Daoy (cell line): ENCODE data around the gene GNPDA1. TPM values are rescaled to one million over a fixed set of nuclear protein-coding genes. Genes with fewer than 3 reads are reported as not detected.

Source experiments
- DNase-seq: peaks from one replicate; pipeline ENCODE4 v3.0.0-alpha.2; 2015; ENCODE audit warnings: low read depth
- total RNA-seq: library from RNA; depleted of rRNA; stranded (reverse); fragments of >200 nt; shearing (Covaris generic); gene quantifications from 2 replicates; pipeline ENCODE4 v1.2.3, GENCODE V29; 2014

Gene GNPDA1
- total RNA-seq, 1 experiment from 2014 or later: 43.5 TPM

DNA sequence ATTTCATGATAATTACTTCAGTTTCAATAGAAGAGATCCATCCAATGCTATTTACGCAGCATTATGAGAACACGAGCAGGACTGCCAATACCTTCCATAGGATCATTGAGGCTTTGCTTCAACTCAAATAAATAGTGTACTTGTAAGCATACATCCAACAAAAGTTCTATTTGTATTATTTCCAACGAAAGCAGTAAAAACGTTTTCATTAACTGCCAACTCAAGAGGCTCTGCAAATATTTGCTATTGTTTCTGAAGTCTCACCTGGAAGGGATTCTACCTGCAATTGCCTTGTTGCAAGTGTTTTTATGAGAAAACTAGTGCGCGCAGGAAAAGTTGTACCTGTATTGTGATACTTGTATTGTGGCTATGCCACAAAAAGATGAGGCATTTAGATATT is 11.0 kb upstream of the GNPDA1 start:
- DNase-seq: no peak

DNA sequence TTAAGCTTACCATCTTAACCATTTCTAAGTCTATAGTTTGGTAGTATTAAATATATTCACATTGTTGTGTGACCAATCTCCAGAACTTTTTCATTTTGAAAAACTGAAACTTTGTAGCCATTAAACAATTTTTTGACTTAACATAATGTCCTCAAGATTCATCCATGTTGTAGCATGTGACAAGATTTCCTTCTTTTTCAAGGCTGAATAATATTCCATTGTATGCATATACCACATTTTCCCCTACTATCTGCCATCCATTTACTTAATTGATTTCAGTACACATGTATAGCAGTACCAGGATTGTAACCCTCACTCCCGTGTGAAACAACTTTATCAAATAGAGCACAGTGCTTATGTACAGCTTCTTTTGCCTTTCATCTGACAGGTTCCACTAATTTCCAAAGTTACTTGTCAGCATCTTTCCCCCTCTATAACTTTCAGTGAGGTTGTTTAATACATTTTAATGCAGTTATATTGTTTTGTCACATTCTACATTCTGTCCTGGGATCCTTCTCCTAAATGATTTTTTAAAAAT is 7.4 kb upstream of the GNPDA1 start:
- DNase-seq: no peak

DNA sequence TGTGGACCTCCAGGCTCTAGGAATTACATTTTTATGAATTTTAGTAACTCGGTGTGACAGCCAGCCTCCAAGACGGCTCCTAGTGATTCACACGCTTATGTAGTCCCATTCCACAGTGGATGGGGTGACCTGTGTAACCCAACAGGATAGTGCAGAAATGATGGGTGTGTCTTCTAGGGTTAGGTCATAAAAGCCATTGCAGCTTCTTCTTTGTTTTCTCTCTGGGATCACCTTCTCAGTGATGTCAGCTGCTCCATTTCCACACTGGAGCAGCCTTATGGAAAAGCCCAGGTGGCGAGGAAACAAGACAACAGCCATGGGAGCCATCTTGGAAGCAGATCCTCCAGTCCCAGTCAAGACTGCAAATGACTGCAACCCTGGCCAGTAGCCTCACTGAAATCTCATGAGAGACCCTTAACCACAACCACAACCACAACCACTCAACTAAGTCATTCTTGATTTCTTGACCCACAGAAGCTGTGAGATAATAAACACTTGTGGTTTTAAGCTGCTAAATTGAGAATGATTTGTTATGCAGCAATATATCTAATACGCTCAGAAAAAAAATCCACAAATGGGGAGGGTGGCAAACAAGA is 5.1 kb upstream of the GNPDA1 start:
- peak; percentile 77 for DNase-seq

DNA sequence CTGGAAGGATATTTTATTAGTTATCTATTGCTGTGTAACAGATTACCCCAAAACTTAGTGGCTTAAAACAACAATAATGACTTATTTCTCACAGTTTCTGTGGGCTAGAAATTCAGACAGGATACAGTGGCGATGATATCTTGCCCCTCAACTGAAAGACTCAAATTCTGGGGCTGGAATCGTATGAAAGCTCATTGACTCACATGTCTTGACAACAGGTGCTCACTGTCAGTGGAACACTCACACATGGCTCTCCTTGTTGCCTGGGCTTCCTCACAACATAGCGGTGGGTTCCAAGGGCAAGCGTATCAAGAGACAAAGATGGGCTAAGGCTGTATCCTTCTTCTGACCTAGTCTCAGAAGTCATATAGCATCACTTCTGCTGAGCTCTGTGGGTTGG is 3.7 kb upstream of the GNPDA1 start:
- DNase-seq: no peak

DNA sequence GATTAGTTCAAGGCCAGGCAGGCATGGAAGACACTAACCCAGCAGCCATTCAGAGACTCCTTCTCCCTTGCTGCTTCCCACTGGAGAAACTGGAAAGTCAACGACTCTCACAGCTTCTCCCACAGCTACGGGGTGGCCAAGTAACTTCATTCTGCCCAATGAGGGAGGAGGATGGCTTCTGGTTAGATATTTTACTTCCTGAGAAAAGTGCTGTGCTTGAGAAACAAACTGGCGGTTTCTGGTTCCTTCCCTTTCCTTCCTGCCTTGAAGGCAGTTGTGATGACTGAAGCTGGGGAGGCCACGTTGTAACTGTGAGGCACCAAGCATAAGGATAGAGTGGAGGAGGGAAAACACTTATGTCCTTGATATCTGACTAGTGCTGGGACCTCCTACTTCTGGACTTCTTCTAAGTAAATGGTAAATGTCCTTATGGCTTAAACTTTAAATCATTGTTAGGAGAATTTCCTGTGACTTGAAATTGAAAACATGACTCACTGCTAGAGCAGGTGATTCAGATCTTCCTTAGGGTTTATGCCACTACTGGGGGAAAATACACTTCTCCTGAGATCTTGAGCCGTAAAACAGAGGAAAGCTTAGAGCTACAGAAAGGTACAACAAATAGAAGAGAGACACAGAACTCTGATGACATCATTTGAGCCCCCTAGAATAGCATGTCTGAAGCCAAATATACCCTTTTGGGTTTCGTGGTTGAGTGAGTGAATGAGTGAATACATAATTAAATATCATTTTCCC is 3.1 kb upstream of the GNPDA1 start:
- DNase-seq: peak; percentile 59

DNA sequence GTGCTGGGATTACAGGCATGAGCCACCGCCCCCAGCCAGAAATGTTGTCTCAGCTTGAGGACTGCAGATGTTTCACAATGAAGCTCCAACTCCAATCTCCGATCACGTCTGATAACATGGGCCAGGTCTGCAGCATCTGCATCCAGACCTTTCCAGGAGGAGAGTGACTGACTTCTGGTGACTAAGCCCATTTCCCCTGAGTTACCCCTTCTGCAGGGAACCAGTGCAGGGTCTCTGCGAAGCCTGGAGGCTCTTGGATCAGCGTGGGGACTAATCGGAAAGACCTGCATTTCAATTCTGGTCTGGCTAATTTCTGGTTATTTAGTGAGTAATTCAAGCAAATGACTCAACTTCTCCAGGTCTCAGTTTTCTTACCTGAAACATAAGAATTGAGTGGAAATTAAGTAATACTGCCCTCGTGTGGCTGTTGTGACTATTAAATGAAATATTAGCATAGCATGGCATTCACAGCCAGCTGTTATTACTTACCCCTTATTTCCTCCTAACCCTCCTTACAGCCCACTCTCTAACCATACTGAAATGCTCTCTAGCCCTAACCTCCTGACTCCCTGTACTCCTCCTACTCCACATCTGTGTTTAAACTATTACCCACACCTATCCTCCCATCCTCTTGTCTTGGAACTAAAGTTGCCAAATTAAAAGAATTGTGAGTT is 2.2 kb upstream of the GNPDA1 start:
- peak; percentile 48 for DNase-seq

DNA sequence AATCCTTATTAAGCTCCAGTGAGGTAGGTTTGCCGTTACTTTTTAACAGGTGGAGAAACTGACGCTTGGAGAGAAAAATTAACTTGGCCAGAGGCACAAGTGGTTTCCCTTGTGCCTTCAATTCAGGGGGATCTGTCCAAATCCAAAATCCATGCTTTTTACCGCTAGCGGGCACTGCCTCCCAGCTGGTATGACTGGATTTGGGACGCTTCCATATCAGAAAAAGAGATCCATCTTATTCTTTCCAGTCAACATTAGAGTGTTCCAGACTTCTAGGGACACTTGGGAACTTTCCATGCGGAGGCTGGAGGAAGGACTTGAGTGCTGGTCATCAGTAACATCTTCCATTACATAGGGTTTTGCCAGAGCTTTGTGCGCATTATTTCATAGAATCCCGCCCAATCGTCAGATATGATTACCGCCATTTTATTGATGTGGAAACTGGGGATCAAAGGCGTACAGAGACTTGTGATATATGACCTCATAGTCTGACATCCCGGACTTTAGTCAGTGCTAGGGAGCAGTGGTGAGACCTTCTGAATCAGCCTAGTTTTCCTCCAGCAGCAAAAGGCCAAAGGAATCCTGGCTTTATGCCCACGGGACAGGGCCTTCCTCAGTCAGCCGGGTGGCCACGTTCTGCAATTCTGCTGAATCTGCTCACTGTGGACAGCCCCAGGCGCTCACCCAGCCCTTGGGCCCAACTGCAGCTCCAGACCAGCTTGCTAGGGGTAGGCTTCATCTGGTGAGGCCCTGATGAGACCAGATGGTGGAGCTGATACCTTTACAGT is 1.1 kb upstream of the GNPDA1 start:
- DNase-seq: peak; percentile 36

DNA sequence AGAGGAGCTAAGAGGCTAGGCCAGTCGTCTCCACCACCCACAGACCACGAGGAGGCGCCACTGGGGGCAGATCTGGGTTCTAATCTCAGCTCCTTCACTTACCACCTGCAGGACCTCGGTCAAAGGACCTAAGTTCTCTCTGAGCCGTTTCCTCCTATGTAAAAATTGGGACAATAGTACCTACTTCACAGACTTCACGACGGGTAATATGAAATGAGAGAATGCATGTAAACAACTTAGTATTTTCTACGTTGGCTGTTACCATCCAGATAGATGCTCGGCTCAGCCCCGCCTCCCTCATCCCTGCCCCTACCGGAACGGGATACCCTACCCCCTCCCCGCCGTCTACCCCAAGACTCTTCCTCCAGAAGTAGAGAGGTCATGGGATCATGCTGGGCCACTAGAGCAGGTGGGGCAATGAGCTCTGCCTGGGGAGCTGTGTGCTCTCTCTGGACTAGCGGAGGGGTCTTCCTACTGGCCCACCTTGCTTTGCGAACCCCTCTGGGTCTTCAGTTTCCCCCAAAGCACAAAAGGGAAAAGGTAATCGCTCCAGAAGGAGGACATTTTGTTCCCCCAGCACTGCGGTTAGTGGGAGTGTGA is 541 bp downstream of the GNPDA1 start:
- DNase-seq: peak; percentile 45

DNA sequence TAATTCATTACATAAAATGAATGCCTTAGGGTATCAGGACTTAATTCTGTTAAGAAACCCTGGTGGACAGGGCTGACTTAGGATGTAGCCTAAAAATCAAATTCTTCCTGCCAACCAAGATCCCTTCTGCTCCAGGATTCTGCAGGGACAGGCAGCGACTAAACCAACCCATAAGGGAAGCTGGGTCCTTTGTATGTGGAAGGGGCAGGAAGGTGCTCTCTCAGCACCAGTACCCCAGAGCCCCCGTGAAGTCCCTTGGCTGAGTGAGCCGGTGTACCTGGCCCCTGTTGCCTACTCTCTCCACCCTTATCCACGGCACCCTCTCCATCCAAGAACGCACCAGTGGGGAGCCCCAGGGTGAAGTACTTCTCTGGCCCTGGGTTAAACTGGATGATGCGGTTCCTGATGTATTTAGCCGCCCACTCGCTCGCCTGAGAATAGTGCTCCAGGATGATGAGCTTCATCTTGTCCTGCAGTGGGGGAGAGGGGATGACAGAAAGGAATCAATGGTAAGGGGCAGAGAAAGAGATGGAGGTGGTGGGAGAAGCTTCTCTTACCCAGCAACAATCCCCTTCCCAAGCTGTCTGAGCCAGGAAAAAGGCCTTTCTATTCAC is 1.1 kb downstream of the GNPDA1 start:
- no peak for DNase-seq

DNA sequence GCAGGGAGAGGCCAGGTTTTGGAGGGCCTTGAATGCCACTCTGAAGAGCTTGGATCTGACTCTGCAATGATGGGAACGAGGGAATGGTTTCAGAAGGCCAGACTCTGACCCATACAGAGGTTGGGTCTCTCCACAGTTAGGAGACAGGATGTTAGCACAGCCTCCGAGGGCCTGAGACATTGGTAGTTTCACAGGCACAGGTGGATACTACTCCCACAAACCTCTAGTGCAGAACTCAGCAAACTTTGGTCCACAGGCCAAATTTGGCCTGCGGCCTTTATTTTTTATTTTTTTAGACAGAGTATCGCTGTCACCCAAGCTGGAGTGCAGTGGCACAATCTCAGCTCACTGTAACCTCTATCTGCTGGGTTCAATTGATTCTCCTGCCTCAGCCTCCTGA is 2.9 kb downstream of the GNPDA1 start:
- no peak for DNase-seq

DNA sequence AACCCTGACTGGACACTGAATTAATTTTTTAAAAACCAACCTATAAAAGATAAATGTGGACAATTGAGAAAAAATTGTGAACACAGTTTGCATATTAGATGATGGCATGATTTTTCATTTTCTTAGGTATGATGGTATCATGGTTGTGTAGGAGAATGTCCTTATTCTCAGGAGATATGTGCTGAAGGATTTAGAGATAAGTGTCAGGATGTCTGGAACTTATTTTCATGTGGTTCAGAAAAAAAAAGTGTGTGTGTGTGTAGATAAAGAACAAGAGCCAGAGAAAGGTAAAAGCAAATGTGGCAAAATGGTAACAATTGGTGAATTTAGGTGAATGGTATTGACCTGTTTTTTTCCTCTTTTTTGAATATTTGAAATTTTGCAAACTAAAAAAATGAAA is 4.0 kb downstream of the GNPDA1 start:
- no peak for DNase-seq

DNA sequence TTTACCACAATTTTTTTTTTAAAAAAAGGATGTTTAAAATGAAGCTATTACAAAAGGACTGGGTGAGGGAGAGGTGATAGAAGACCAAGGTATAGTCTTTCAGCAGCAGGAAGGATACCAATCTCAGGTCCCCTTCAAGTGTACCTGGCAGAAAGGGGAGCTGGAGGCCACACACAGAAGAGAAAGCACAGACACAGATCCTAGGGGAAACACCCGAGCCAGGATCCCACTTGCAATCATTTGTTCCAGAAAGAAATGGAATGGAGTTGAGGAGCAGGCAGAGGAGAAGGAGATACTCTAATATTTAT is 5.6 kb downstream of the GNPDA1 start:
- no peak for DNase-seq

DNA sequence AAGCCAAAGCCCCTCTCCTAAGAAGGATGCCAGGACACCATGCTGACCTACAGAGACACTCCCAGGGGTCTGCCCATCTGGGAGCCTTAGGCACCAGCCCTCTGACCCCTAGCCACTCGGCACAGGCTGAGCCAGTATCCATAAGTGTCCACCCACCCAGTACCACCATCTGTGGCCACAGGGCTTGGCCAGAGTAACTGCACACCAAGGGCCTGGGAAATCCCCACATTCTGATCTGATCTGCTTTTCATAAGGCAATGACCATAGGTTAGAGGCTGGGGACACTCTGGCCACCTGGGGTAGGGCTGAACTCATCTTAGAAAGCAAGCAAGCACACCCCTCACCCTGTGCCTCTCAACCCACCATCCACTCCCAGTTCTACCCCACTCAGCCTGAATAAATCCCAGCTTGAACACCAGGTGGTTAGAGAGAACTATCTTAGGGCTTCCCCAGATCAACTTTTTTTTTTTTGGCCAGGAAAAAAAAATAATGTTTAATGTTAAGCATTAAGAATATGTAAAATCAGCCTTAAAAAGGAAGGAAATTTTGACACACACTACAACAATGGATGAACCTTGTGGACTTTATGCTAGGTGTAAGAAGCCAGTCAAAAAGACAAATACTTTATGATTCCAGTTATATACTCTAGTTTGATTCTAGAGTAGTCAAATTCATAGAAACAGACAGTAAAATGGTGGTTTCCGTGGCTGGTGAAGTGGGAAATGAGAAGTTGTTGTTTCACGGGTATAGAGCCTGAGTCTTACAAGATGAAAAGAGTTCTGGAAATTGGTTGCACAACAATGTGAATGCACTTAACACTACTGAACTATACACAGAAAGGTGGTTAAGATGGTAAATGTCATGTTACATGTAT is 6.2 kb downstream of the GNPDA1 start:
- DNase-seq: no peak

DNA sequence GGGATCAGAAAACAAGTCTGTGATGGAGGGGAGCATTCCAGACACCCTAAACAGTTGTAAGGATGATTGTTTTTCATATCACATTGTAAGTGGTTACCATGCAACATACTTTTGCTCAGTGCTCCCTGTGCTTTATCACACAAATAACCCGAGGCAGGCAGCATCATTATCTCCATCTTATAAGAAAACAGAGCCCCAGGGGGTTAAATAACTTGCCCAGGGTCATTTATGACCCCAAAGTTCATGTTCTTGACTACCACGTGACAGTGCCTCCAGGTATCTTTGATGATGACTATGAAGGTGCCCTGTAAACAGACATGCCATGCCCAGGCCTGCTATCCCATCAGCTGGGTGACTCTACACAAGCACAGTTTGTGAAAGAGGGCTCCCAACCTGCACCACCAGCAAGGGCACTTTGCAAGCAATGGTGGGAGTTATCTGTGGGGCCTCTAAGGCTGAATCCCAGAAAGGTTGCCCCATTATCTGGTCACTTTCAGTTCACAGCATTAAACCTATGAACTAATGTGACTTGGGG is 9.5 kb downstream of the GNPDA1 start:
- no peak for DNase-seq

DNA sequence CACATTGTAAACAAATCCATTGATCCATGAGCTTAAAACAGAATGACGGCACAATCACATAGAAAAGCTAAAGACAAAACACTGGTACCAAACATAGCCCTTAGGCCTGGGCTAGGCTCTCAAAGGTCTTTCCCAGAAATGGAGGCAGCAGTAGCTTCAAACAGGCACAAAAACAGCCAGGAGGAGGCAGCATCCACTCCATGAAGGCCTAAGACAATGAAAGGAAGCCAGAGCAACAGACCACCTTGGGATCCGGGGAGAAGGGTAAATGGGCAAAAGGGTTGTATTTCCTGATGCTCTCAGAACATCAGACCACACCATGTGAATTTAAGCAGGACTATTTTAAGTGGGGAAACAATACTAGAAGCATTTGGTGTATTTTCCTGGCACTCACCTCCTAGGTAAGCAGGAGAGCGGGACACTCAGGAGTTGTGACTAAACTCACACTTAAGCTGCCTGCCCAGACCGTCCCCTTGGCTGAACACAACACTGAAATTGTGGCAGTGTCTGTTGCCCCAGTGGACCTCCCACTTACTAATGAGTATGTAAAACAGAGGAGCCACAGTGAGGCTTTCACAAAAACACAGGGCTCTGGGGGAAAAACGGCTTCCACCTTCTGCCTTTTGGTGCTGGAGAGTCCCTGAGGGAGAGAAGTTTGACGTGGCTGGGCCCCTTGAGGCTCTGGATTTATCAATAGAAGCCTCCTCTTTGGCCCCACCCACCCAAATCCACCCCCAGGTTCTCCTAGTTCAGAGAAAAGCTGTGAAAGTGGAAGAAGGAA is 11.9 kb downstream of the GNPDA1 start:
- DNase-seq: no peak

DNA sequence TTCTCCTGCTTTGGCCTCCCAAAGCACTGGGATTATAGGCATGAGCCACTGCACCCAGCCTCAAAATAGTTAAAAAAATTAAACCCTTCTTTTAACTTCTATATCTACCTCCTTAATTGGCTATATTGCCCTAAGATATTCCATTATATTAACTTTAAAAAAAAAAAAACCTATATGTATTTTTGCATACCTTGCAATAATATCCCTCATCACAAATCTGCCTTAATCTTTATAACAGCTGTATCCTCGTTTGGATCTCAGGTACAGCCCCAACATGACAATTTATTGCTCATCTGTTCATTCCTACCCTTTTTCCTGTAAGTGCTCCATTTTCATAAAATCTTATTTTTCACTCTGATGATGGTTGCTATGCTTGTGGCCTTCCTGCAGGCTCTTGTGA is 12.7 kb downstream of the GNPDA1 start:
- DNase-seq: no peak

DNA sequence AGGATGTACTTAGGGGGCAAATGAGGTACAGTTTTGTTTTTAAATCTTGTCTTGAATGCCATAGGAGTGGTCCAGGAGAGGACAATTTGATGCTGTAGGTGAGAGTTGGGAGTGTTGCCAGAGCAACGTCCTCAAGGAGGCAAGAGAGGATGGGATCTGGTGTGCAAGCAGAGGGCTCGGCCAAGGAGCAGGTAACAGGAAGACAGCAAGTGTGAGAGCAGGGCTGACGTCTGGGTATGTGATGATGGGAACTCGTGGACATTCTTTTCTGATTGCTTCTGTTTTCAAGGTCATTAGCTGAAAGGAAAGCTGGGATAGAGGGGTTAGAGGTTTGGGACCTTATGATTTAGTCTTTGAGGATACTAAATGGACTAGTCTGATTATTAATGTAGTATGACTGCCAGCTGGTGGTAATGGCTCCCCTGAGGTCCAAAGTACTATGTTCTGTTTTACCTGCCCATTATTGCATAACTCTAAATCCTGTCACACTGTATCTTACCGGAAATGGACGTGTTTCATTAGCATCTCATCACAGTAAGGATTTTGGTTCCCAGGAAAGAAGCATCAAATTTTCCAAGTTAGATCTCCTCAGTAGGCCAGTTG is 15.4 kb downstream of the GNPDA1 start:
- DNase-seq: no peak

DNA sequence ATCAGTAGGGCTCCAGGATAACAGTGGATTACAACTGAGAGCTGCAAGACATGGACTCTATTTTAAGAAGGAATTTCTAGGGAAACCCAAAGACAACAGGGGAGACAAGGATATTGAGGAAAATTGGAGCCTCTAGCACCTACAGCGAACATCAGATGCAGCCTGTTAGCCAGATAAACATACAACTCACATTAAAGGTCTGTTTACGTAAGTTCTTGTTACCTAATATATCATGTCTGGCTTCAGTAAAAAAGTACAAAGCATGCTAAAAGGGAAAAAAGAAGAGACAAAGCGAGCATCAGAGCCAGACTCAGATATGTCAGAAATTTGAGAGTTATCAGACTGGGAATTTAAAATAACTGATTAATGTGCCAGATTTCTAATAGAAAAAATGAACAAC is 17.2 kb downstream of the GNPDA1 start:
- DNase-seq: no peak
